Hypothalamus (tissue), 51 donors: Measurements from ENCODE around the gene PLCB4.
A peak's percentile ranks its signal among the peaks of the same experiment; 100 is the strongest.
"Not testable (repeated sequence)": the region's sequence is repeated elsewhere in the genome, so short reads cannot be mapped to it uniquely, and the experiment has no call there.

ENCODE experiments used
- DNase-seq, 51 donors: peaks; one replicate each; lab custom pipeline; 2025; lab: John Stamatoyannopoulos, UW

PLCB4 gene

DNA sequence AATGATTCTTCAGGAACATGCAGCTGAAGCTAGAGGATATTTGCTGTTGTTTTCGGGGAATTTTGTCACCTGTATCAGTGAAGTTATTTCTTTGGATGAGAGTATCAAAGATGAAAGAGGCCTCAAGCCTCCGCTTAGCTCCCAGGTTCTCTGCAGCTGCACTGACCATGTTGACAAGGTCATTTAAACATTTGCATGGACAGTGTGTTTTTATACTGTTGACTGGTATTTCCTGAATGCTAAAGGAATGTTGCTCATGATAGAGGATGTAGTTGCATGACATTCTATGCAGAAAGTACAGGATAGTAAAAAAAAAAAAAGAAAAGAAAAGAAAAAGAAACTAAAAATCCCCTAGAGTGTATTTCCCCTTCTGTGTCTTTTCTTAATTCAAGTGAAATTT lies 279.9 kb downstream of the PLCB4 start:
- no peak for DNase-seq

DNA sequence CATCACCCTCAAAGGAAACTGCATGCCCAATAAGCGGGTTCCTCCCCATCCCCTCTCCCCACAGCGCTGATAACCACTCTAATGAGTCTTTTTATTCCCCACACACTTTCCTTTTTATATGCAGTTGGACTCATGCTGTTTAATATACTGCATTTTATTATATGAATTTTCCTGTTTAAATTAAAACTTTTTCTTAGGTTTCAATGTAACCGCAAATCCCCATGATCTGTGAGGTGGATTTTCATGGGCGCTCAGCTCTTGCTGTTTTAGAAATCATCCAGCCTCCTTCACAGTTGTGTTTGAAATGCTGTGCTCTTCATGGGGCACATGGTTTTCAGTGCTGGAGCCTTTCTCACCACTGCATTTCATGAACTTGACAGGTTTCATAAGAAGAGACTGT lies 280.4 kb downstream of the PLCB4 start:
- DNase-seq, result no peak

DNA sequence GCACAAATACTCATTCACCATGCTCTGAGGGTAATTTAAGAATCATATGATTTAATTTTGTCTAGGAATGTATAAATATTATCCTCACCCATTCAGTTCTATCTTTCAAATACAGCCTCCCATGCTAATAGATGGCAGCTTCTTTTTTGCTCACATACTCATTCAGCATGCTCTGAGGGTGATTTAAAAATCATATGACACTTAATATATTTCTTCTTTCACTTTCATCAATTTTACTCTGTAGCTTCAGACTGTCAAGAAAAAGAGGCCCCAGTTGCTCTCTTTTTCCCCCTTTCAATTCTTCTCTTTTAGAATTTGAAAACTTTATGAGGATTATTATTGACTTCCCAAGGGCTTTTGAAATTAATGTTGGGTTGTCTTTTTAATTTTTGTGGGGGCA lies 283.9 kb downstream of the PLCB4 start:
- no peak for DNase-seq

DNA sequence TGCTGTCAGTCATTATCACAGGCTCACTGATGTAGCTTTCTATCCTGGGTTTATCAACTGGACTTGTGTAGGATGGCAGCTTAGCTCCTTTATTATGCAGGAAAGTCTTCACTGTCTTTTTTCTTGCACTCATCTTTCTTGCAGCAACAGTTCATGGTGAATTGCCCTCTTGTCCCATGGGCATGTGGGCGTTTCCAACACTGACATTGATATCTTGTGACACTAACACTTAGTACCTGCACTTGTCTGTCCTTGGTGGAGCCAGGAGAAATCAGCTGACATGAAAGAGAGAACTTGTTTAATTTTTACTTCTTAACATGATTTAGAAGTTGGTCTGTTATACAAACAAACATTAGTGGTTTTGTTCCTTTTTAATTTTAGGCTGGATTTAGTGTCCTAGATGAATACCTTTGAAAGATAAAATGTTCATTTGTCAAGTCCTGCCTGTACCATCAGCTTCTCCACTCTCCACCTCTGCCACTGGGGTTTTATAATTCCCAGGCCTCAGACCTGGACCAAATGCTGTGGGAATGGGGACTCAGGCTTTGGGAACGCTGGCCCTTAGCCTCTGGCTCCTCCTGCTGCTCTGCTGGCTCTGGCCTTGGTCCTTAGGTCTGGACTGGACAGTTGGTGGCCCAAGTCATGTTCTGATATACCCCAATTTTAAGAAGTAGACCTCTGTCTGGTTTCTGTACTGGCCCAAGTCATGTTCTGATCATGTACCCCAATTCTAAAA lies 284.5 kb downstream of the PLCB4 start:
- no peak for DNase-seq

DNA sequence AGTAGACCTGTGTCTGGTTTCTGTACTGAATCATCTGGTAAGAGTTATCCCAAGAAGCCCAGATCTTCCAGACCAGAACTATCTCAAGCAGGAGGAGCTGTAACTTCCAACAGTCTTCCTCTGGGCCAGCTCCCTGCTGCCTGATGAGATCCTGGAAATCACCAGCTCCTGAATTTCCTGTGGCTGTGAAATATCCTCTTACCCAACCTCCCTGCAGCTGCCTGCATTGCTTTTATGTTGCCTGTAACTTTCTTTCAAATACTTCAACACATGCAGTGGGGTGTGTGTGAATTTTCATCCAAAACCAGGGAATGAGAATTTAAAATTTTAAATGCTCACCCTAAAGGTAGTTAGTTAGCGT lies 285.0 kb downstream of the PLCB4 start:
- no peak for DNase-seq

DNA sequence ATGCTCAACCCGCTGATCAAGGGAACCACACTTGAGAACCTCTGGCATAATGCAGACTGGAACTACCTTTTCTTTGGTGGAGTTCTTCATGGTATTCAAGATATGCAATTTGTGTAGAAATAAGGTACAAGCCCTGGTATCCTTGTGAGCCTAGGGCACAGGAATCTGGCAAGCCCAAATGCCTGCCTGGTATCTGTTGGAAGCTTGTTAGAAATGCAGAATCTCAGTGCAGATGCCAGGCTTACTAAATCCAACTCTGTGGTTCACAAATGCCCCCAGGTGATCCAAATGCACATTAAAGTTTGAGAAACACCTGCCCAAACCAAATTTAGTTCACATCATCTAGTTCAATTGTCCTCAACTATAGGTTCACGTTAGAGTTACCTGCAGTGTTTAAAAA lies 285.7 kb downstream of the PLCB4 start:
- no peak for DNase-seq

DNA sequence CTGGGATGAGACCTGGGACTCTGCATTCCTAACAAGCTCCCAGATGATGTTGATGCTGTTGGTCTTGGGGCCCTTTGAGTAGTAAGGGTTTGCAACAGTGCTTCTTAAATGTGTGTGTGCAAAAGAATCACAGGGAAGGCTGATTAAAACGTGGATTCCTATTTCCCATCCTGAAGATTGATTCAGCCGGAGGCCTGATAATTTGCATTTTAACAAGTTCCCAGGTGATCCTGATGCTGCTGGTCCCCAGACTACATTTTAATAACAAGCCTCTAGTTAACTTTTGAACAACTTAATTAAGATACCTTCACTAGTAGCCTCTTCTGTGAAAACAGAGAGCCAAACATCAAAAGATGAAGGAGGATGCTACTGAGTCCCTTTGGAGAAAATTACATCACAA lies 289.1 kb downstream of the PLCB4 start:
- no peak for DNase-seq

DNA sequence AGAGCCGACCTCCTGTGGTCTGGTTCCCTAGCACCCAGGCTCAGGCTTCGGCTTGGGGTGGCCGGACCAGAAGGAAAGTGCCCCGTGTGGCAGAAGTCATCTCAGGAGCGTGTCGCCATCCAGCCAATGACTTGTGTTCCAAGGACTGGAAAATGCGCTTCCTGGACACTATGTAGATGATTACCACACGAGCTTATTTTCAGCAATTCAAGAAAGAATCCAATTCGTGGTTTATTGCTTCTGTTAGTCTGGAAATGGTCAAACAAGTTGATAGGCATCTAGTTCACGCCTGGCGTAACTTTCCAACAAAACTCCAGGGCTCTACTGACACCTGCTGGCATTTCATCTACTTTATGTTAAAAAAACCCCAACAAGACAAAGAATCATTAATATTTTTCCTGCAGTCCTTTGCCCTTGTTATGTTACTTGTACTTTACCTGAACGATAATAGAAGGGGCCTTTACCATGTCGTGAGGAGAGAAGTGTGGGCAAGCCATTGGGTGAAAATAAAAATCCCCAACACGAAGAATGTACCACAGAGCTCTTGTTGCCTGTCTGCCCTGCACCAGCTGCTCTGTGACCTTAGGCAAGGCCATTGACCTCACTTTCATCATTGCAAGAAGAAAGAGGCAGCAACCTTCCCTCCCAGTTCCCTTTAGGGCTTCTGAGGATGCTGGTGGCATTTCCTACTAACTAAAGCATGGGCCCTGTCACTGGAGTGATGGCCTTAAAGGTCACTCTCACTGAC lies 290.8 kb downstream of the PLCB4 start:
- DNase-seq, result peak in 18 of 51 donors; percentile 3 to 46 (median 12)

DNA sequence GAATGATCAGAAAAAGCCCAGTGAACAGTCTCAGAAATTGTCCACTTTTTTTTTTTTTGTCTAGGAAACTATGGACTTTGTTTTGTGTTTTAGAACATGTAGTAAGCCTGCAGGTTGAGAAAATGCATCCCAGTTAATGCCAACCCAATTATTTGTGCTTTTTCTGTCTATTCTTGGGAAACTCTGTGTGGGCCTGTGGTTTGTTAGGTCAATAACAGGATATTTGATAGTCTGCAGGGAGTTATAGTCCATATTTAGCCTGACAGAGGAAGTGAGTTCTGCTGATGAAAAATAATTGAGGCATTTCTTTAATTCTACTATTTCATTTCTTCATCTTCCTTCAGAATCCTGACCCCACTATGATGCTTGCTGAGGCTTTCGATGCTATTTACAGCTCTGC lies 291.5 kb downstream of the PLCB4 start:
- DNase-seq, result no peak

DNA sequence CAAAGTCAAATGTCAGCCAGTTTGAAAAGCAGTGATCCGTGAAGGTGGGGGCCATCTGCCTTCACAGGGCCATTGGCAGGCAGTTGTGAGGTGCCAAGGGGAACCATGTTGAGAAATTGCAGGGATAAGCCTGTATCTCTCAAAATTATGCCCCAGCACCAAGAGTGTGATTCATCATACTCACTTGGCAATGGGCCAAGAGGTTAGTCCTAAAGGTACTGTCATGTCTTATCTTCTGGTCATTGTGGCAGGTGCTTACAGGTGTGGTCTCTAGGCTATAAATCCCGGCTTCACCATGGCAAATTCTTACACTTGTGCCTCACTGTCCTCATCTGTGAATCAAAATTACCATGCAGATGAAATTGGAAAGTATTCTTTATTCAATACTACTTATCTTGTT lies 294.8 kb downstream of the PLCB4 start:
- DNase-seq, result no peak

DNA sequence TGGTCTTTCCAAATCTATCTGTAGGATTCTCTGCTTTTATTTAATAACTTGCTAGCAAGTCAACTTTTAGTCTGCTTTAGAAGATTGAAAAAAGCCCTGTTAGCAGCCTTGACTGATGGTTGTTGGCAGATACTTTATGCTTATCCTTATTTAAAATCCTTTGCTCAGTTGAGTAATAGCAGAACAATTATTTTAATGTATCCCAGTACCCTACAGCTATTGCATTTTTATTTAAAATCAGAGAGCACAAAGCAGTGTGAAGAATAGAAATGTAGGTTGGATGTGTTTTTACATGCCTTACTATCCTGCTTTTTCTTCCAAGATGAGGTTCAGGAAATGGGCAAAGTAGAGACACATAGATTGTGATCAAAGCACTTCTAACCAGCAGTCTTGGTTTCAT lies 298.4 kb downstream of the PLCB4 start:
- DNase-seq, result no peak

DNA sequence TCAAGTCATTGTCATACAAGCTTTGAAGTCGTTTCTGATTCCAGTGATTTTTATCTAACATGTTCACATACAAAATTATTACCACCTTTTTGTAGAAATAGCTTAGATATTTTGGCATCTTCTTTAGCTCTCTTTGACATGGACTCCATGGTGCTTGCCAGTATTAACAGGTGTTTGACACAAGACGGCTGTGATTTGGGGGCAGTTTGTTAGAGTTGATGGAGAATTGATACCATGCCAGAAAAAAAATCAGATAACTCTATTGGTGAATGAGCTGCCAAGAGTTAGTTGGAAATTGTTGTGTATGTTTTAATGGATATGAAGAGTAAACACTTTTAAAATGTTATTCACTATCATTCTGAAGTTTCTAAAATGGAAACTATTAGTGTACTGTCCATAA lies 298.9 kb downstream of the PLCB4 start:
- no peak for DNase-seq

DNA sequence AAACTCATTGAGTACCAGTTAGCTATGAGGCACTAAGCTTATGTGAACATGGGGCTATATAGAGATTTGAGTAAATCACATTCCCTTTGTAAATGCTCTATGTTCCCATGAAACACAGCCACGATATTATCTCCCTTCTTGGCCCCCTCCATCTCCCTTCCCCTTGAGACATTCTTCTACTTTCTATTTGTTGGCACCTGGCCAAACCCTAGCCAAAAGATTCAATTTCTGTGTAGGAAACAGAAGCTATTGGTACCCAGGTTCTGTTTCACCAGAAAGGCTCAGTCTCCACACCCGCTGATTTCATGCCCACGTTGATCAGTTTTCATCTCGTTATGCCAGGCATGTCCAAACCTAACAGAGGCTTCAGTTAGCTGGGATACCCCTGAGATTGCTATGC lies 300.0 kb downstream of the PLCB4 start:
- no peak for DNase-seq

DNA sequence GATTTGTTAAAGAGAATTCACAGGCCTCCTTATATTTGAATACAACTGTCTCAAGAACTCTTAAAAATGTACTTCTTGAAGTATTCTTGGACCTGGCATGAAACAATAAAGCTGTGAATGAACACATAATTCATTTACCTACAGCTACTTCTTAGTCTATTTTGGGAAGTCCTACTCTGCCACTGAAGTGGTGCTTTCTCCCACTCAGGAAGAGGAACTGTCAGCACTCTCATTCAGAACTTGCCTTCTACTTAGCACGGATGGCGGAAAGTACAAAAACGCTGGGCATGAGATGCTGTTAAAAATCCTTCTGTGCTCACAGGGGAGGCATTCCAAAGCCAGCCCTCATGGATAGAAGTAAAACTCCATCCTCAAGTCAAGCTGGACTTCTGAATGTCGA lies 300.7 kb downstream of the PLCB4 start:
- DNase-seq, result no peak

DNA sequence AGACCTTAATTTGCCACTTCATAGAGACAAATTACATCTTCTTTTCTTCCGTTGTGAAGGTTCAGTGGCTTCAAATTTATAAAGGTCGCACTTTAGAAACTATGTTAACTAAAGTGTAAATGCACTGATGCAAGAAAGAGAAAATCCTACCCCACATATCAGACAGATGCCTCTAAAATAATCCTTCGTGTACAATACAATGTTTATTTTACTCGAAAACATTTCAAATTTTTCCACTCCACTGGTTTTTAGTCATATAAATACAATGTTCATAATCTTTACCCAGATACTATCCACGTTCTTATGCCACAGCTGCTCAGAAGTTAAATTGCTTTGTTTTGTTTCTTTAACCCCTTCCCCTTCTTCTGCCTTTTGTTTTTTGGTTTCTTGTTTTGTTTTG lies 305.2 kb downstream of the PLCB4 start:
- DNase-seq, result no peak

DNA sequence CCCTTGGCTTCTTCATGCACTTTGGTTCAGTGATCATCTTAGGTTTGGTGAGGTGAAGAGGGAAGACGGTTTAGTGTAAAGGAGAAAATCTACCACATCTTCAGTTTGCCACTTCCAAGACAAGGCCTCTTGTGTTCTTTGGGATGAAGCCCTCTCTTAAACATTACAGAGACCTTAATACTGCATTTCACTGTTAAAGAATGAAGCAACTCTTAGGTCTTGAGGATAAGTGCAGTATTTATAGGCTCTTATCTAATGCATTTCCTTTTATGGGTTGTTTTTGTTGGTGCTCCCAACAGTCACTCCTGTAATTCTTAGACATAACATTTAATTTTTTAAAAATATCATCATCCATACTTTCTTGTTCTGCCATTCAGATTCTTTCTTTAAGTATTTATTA lies 305.6 kb downstream of the PLCB4 start:
- DNase-seq, result no peak

DNA sequence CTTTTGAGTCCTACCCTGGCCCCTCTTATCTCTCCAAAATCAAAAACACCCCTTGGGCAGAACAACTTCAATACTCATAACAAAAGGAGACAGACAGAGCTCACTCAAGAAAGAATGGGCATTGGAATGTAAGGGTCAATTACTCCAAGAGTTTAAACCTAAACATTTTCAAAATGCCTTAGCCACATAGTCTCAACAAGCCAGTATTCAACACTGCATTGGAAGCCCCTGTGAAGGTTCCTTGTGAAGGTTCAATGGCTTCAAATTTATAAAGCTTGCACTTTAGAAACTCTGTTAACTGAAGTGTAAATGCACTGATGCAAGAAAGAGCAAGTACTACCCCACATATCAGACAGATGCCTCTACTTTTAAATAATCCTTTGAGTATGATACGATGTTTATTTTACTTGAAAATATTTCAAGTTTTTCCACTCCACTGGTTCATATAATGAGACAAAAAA lies 306.4 kb downstream of the PLCB4 start:
- DNase-seq, result no peak

DNA sequence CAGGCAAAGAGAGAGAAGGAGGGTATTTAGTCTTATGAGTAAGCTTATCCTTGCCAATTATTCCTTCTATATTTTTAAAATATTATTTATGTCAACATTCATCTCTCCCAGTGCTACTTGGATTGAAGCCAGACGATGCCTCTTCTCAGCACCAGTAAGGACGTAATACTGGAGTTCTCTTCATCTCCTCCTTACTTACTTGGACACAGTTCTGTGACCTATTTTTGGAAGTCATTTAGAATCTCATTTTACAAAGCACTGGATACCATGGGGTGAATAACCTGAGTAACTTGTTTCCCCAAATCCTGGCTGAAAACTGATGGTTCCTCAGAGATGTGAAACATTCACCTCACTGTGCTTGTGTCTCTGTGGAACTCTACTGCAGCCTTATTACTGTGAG lies 308.1 kb downstream of the PLCB4 start:
- DNase-seq, result no peak

DNA sequence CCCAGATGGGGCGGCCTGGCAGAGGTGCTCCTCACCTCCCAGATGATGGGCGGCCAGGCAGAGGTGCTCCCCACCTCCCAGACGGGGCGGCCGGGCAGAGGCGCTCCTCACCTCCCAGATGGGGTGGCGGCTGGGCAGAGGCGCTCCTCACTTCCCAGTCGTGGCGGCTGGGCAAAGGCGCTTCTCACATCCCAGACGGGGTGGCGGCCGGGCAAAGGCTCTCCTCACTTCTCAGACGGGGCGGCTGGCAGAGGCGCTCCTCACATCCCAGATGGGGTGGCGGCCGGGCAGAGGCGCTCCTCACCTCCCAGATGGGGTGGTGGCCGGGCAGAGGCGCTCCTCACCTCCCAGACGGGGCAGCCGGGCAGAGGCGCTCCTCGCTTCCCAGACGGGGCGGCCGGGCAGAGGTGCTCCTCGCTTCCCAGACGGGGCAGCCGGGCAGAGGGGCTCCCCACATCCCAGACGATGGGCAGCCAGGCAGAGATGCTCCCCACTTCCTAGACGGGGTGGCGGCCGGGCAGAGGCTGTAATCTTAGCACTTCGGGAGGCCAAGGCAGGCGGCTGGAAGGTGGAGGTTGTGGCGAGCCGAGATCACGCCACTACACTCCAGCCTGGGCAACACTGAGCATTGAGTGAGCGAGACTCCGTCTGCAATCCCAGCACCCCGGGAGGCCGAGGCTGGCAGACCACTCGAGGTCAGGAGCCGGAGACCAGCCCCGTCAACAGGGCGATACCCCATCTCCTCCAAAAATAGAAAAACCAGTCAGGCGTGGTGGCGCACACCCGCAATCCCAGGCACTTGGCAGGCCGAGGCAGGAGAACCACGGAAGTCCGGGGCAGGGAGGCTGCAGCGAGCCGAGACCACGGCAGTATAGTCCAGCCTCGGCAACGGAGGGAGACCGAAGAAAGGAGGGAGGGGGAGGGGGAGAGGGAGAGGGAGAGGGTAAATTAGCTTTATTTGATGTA lies 316.7 kb downstream of the PLCB4 start:
- DNase-seq, result not testable (repeated sequence)

DNA sequence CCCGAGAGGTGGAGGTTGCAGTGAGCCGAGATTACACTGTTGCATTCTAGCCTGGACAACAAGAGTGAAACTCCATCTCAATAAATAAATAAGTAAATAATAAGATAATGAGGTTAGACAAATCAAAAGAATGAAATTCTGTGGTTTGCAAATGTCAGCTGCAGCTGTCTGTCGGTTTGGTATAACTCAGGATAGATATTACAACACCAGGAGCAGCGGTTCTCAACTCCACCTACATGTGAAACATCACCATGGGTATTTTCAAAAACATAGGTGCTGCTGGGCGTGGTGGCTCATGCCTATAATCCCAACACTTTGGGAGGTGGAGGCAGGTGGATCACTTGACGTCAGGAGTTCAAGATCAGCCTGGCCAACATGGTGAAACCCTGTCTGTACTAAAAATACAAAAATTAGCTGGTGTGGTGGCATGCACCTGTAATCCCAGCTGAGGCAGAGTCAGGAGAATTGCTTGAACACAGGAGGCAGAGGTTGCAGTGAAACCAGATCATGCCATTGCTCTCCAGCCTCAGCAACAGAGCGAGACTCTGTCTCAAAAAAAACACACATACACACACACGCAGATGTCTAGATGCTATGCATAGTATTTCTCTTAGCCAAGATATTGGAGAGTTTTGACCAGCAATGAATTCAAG lies 319.4 kb downstream of the PLCB4 start:
- no peak for DNase-seq

DNA sequence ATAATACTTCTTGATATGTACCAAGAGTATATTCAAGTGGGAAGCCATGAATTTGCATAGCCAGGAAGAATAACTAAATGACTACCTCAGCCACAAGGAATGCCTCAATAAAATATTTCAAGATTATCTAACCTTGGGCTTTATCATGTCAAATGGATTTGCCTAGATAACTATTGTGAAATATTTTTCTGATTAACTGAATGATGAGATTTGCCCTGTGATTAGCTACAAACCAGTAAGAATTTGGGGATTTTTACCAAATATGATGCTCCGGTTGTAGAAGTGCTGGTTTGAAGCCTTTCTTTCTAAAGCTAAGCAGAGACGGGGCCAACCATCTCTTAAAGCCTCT lies 319.9 kb downstream of the PLCB4 start:
- no peak for DNase-seq
